GDM1 (cell line): Measurements from ENCODE around the gene GRK5.

Experiments used
- DNase-seq: peaks from one replicate; lab custom pipeline; 2025; lab: John Stamatoyannopoulos, UW

Gene GRK5

DNA sequence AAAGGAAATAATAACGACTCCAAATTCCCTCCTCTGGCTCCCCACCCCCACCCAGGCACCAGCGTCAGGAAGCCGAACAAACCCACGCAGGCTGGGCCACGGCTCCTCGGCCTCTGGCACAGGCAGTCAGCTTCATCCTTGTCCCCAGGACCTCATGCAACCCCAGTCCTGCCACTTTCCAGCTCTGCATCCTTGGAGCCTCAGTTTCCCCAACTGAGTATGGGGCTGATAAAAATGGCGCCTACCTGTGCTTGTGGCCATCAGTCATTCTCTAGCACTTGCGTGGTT is 198.1 kb downstream of the GRK5 start:
- DNase-seq, result no peak

DNA sequence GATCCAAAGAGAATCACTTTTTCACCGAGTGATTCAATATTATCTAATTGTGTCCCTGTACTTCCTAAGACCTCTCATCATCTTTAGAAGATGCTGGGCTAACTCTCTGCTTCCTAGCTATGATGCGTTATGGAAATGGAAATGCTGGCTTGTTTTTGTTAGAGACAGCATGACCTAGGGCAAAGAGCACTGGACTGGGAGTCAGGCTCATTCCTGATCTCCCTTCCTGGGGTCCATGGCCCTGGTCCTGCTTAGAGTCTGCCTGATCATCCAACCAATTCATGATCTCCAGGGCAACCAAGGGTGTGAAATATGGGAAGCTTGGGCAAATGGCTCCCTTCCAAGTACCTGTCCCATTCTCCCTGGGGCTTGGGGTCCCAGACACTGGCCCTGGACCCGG is 198.8 kb downstream of the GRK5 start:
- DNase-seq, result no peak

DNA sequence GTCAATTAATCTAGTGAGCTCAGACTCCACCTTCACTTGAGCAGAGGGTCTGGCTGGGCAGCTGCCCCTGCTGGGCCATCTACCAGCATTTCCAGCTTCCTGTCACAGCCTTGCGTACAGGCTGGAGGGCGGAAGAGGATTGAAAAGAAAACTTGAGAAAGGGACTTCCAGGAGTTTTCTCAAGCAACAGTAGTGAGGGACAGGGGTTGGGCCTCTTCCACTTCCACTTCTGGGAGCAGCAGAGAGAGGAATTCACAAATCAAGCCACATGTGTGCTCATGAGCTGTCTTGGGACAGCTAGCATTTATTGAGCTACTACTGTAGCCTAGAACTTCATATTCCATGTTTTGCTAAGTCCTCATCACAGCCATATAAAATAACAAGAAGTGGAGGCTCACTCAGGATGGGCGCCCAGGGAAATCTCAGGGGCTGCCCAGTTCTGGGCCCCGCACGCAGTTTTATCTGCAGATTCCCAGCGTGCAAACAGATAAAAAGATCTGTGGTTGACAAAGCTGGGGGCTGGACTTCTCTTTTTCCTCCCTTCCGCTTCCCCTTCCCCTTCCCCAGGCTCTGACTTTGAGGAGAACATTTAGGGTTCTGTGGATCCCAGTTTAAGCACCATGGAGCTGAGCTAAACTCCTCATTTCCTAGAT is 199.4 kb downstream of the GRK5 start:
- DNase-seq, result no peak

DNA sequence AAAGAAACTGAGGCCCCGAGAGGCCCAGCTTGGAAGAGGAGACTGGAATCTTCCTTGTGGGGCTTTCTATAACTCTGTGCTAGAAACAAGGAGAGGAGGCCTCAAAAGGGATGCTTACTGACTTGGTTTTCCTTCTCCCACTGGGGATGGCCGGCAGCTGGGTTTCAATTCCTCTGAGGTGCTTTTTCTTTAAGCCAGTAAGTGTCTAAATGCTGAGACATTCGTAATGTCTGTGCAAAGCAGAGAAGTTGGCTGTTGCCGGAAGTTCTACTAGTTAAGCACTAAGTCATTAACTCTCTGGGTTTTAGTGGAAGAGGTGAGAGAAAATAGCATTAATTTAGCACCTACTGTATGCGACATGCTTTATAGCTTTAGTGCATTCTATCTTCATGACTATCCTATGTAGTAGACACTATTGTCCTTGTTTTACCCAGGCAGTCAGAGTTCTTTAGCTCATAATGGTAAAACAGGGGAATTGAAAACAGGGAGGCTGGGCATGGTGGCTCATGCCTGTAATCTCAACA is 199.9 kb downstream of the GRK5 start:
- no peak for DNase-seq

DNA sequence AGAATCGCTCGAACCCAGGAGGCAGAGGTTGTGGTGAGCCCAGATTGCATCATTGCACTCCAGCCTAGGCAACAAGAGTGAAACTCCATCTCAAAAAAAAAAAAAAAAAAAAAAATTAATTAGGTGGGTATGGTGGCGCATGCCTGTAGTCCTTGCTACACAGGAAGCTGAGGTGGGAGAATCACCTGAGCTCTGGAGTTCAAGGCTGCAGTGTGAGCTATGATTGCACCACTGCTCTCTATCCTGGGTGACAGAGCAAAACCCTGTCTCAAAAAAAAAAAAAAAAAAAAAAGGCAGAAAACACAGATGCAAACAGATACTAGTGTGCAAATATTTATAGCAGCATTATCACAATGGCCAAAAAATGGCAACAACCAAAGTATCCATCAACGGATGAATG is 200.7 kb downstream of the GRK5 start:
- no peak for DNase-seq

DNA sequence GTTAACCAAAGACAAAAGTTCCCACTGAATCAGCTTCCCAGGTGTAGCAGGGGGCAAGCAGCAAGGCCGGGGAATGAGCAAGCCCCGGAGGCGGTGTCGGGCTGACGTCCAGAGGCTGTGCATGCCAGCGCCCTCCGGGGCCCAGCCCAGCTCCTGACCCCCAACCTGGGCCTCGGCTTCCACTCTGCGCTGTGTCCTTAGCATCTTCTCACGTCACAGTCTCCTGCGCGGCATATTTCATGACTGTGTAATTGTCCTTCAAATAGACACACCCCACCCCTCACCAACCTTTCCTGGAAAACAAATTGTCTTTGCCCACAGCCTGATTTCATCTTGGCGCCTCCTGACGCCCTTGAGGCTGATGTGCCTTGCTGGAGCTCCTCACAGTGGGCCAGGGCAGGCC is 201.6 kb downstream of the GRK5 start:
- no peak for DNase-seq

DNA sequence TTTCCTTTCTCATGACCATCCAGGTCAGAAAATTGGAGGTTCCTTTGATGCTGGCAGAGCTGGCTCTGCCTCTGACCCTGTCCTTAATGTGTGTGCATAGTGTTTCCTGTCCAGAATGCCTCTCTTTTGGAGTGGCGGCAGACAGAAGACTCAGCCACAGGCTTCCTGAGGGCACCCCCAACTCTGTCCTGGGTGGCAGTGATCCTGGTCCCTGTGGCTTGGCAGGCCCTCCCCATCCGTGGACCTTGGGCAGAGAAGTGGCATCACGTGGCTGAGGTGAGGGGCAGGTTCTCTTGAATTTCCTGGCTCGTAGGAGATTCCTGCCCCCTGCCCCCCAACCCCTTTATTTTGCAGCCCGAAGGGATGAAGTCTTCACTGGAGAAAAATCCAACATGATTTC is 202.0 kb downstream of the GRK5 start:
- DNase-seq, result no peak

DNA sequence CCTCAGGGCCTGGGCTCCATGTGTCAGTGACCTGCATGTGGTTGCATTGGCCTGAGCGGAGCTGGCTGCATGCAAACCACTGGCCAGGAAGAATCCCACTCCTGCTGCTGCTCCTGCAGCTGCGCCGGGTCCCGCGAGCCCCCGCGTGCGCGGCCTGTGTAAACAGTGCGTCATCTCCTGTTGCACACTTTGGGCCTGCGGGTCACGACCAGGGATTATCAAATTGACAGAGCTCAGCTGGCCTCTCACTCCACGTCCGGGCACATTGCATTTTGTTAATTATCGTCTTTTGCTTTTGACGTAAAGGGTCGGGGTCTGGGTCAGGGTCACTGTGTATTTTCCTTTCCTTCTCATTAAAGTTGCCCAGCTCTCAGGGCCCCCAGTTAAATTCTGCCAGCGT is 202.5 kb downstream of the GRK5 start:
- no peak for DNase-seq

DNA sequence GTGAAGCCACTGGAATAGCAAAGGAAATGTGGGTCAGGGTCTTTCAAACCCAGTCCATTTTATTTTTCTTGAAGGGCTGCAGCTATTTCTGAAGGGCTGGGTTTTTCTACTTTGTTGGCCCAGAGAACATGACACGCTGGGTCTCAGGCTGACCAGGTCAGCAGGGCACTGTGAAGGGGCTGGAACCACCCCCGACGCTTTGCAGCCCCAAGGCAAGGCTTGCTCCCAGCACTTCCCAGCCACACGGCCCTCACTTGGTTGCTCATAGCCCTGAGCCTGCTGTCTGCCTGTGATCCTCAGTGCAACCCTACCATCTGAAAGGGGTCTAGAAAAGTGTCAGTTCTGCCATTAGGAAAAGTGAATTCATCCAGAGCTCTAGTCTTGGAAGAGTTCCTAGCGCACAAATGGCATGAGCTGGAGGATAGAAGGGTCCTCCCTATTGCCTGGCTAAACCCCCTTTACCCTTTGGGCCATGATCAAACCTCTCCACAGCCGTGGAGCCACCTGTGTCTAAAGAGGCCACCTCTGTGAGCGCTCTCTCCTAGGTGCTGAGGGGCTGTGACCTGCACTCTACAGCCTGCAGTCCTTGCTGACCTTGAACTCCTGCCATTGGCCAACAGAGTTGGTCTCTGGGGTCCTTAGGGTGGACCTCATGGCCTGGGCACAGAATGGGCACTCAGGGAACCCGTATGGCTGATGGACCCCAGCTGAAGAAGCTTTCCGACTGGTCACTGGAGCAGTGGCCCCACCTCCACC is 203.2 kb downstream of the GRK5 start:
- no peak for DNase-seq

DNA sequence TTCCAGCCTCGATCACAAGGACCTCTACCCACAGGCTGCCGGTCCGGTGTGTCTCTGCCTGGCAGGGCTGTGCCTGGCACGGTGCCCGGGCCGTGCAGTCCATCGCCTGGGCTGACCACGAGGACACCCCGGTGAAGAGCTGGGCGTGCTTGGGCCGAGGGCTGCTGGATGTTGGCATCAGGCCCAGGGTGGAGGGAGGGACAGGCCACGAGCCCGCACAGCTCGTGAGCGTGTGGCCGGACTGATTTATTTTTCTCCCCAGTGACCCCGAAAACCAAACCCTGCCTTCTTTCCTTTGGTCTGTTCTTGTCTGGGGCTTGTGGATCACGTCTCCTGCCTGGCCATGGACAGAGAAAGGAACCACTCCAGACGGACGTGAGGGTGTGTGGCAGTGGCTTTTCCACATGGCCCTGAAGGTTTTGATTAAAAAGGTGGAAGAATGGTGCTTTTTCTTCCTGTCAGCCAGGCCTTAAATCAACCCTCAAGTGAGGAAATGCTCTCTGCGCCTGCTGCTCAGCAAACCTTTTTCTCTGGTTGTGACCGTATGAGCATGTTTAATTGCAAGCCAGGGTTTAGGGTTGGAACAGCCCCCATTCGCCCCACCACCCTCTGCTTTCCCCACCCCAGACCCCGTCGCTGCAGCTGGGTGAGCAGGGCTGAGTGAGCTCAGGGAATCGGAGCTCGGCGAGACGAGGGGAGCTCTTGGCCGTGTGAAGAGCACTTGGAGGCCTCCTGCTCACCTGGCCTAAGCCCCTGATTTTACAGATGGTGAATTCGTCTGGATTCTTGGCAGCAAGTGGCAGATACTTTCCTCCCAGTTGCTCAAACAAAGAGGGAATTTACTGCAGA is 205.1 kb downstream of the GRK5 start:
- DNase-seq, result no peak

DNA sequence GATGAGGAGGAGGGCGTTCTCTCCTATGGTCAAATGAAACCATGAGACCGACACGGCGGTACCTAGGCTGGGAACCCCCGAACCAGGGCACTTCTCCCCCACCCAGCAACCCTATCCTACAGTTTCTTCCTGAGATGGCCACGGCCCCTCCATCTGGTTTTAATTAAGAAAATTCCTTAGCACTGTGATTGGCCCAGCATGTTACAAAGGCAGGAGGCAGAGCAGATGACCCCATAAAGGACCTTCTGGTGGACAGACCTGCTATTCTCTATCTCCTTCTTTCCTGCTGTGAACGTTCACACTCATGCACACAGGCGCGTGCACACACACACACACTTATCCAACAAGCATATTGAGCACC is 205.7 kb downstream of the GRK5 start:
- DNase-seq, result no peak

DNA sequence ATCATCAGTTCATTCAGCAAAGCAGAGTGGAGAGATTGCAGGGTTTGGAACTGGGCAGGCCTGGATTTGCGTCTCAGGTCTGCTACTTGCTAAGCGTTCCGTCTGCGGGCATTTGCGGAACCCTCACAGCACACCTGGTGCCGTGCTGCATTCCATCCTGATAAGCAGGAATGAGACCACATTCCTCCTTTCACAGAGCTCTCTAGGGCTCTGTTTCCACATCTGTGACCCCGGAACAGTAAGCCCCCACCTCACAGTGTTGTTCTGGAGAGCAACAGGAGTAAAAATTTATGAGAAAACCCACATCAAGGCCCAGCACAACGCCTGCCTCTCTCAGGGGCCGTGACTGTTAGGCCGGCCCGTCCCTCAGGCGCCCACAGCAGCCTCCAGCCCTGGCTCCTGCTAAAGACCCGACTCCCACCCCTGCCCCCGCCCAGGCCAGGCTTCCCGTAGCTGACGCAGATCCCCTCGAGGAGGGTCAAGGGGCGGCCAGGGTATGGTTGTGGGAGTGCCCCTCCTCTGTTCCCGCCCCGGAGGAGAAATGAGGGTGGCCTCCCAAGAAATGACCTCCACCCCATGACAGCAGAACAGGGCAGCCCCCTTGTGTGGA is 206.2 kb downstream of the GRK5 start:
- DNase-seq, result no peak

DNA sequence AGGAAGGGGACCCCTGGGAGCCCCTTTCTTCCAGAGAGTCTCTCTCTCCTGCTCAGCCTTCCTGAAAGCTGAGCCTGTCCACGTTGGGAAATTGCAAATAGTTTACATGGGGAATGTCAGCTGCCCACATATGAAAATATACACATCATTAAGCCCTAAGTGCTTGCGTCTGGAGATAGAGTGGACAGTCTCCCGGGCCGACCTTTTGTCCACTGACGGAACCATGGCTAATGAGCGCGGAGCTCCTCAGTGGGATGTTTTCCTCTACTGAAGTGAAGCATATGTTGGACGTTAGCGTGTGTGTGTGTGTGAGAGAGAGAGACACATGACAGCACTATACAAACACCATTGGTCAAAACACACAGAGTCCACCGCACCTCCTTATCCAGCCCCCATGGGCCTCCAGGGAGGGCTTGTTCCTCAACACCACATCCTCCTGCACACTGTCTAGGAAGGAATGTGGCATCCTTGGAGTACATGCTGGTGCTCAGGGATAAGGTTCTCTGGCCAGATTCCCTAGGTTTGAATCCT is 206.8 kb downstream of the GRK5 start:
- no peak for DNase-seq

DNA sequence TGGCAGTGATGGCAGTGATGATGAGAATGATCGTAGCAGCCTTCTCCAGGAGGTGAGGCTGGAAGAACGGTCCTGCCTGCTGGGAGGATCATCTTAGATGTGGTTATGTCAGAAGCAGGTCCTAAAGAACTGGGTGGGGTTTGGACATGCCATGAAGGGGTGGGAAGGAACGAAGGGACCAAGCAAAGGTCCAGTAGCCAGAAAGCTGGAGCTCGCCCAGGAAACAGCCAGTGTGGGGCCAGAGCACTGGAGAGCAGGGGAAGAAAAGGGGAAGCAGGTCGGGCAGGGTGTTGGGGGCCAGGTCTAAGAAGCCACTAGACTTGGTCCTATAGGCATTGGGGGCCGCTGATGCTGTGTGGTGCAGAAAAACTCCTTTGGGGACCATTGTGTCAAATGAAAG is 207.8 kb downstream of the GRK5 start:
- no peak for DNase-seq

DNA sequence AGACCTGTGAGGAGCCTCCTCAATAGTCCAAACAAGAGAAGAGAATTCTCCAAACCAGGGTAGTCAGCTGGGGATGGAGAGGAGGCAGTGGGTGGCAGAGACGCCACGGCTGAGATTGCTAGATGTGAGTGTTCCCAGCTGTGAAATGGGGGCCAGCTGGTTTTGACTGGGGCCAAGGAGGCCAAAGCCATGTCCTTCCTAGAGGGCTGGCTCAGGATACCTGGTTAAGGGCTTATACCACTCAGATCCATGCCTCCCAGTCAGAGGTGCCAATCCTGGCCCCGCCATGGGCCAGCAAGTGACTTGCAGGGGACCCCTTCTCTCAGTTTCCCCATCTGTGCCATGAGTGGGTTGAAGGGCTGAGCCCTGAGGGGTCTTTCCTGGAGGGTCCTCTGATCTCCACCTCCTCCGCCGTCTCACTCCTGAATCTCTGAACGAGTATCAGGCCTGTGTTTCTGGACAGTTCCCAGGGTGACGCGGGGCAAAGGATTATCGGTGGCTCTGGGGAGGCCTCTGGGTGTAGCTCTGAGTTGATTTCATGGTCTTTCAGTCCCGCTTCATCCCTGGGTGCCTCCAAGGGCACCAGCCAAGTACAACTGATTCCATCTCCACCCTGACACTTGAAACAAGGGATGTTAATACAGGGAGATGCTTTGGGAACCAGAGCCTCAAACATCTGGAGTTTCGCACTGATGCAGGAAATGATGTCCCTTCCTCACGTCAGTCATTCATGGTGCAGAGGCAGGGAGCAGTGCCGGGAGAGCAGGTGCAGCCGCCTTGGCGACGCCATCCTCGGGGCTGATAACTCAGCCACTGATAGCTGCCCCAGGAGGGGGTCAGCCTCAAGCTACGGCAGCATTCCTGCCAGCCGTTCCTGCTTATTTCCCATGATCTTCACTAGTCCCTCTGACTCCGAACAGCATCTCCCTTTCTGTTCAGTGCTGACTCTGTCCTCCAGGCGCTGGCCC is 208.4 kb downstream of the GRK5 start:
- DNase-seq, result no peak

DNA sequence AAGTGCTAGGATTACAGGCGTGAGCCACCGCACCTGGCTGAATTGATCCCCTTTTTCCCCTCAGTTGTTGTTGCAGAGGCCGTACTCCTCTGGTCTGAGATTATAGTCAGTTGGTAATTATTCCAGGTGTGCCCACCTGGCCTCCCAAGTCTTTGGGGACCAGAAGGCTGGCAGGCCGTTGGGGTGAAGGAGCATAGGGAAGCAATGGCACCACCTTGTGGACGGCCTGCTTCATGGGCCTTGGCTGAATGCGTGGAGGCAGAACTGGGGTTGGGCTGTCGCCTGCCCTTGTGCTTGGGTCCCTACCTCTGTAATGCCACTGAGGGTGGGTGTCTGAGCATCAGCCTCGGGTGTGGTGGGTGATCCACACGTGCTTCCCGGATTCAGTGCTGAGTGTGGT is 209.5 kb downstream of the GRK5 start:
- peak; percentile 60 for DNase-seq

DNA sequence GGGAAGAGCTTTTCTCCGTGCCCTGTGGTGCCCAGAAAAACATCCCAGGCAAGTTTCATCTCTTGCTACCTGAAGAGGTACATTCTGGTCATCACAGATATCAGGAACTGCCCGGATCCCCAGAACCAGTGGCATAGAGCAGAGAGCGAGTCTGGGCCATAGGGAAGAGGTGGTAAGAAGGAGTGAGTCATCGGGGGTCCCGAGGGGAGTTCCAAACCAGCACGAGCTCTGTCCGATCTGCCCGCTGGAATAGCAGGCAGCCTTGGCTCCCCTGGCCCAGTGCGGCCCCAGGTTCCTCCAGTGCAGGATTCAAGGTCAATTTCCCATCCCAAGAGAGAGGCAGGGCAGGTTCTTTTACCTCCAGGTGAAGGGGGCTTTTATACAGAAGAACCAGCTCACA is 210.5 kb downstream of the GRK5 start:
- DNase-seq, result no peak

DNA sequence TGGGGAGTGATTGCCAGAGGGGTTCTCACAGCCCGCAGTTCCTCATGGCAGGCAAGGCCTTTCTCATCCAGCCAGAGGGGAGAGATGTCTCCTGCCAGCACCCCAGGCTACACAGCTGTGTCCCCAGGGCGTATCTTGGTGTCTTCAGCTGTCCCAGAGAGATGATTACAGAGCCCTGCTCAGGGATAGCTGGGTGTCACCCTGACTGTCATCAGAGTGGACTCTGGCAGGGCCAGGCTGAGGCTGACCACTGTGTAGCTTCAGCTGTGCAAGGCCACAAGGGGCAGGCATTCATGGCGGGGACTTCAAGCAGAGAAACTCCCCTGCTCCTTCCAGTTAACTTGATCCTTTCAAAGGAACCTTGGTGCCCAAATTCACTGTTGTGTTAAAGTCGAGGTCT is 211.0 kb downstream of the GRK5 start:
- DNase-seq, result no peak

DNA sequence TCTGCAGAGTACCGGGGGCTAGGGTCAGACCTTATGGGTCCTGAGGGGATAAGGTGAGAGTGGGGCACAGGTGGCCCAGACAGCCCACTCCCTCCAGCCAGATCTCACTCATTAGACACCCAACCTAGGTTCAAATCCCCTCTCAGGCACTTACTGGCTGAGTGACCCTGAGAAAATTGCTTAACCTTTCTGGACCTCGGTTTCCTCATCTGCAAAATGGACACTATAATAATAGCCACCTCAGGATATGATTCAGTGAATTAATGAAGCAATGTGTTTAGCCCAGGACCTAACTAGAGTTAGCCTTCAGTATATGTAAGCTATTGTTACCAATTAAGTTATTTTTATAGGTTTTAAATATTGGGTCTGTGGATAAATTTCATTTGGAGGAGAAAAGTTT is 212.6 kb downstream of the GRK5 start:
- no peak for DNase-seq

DNA sequence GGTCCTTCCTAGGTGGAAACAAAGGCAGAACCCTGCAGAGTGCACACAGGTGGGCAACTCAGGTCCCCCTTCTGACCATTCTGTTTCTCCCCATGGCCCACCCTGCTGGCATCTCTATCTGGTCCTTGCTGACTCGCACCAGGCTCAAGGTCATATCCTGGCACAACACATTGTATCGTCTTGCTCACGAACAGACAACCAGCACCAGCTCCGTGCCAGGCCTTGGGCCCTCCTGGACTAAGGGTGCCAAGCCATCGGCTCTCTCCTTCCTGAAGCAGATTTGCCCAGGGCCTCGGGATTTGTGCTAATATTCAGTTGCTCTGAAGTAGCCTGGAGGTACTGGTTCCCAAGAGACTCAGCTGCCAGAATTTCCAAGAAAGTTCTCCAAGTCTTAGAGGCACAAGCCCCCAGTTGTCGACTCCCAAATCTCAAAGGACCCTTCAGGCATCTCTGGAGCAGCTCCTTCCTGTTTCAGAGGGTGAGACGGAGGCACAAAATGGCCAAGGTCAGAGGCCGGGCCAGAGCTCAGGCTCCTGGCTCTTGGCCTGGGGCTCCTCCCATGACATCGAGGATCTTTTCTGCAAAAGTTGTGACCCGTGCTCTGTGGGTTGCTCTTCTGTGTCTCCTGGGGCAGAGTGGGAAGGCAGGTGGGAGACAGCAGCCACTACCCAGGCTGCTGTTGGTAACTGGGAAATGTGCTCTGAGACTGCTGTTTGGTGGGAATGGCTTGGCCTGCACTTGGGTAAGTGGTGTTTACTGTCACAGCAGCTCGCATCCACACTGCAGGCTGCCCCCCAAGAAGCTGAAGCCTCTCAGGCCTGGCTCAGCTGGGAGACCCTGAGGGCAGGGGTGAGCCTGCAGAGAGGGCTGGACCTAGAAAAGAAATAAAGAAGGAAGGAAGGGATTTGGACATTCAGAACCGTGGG is 213.8 kb downstream of the GRK5 start:
- DNase-seq, result no peak
